B cell (primary cell): ENCODE measurements around the gene APLP2. TPM values are rescaled to one million over a fixed set of nuclear protein-coding genes. Genes with fewer than 3 reads are reported as not detected.

Source experiments
- ATAC-seq: fragments of 200-7000 bp; cut with Tn5 transposase; one replicate; pipeline ENCODE4 v1.10.0; 2021; ENCODE audit warnings: low read depth, mild to moderate bottlenecking, moderate number of reproducible peaks, moderate library complexity
- CTCF ChIA-PET: fragments of 350-600 bp; sonication (Branson Sonifier 250); formaldehyde crosslinking; loops from one replicate; lab custom pipeline; 2021; ENCODE audit warnings: antibody characterized with exemption, inconsistent platforms; lab: Charles Lee
- POLR2A ChIA-PET: fragments of 350-600 bp; sonication (Branson Sonifier 250); formaldehyde crosslinking; loops from one replicate; lab custom pipeline; 2021; ENCODE audit warnings: antibody characterized with exemption; lab: Charles Lee
- DNase-seq: peaks from one replicate; pipeline ENCODE4 v3.0.0; 2013
- H2AFZ ChIP-seq: 2 replicates; pipeline ENCODE4 v1.6.1; 2012; ENCODE audit warnings: mild to moderate bottlenecking, low read depth, low read length; ENCODE audit not compliant: insufficient read depth, poor library complexity, severe bottlenecking
- H3K27ac ChIP-seq, 2 donors: 1 replicate in 1 of 2; 2 replicates in 1 of 2; pipeline ENCODE4 v1.5.1; 2012 to 2013; ENCODE audit warnings: low read length in 2 of 2, mild to moderate bottlenecking in 2 of 2, moderate library complexity in 1 of 2
- H3K27me3 ChIP-seq, 4 experiments: fragments of 200-600 bp in 1 of 4; sonication (generic) in 1 of 4; replicated peaks in 1 of 4; 1 replicate in 2 of 4; 2 replicates in 2 of 4; pipeline versions ENCODE4 v1.6.1 to v1.7.0; 2013 to 2016; ENCODE audit warnings: low read length in 3 of 4, mild to moderate bottlenecking in 2 of 4, mixed read lengths in 1 of 4, moderate library complexity in 1 of 4; ENCODE audit not compliant: insufficient read depth in 4 of 4, control insufficient read depth in 3 of 4; ENCODE audit errors: control extremely low read depth in 1 of 4
- H3K36me3 ChIP-seq, 2 experiments: replicated peaks in 1 of 2; 1 replicate in 1 of 2; 2 replicates in 1 of 2; pipeline versions ENCODE4 v1.6.1 to v1.7.1; 2013; ENCODE audit warnings: low read length in 1 of 2; ENCODE audit not compliant: insufficient read depth in 2 of 2, control insufficient read depth in 1 of 2; ENCODE audit errors: control extremely low read depth in 1 of 2, extremely low read depth in 1 of 2
- H3K4me1 ChIP-seq, 2 donors: fragments of 200-600 bp in 1 of 2; sonication (generic) in 1 of 2; 1 replicate in 1 of 2; 2 replicates in 1 of 2; pipeline versions ENCODE4 v1.5.1 to v1.6.1; 2013 to 2017; ENCODE audit warnings: low read length in 2 of 2; ENCODE audit not compliant: control insufficient read depth in 2 of 2, insufficient read depth in 2 of 2
- H3K4me2 ChIP-seq: replicated peaks from 2 replicates; pipeline ENCODE3; 2012; ENCODE audit warnings: mild to moderate bottlenecking, low read depth, low read length; ENCODE audit not compliant: poor library complexity, severe bottlenecking
- H3K4me3 ChIP-seq, 5 experiments: fragments of 200-600 bp in 1 of 5; sonication (generic) in 1 of 5; 1 replicate in 3 of 5; 2 replicates in 2 of 5; pipeline versions ENCODE4 v1.5.1 to v1.7.0; 2011 to 2016; ENCODE audit warnings: low read length in 4 of 5, mild to moderate bottlenecking in 4 of 5, low read depth in 2 of 5, control low read depth in 1 of 5, moderate library complexity in 1 of 5; ENCODE audit not compliant: insufficient read depth in 1 of 5; ENCODE audit errors: control extremely low read depth in 1 of 5, extremely low read depth in 1 of 5
- H3K79me2 ChIP-seq: fragments of 200-600 bp; sonication (generic); one replicate; pipeline ENCODE4 v1.6.0; 2016; ENCODE audit warnings: low read length; ENCODE audit not compliant: control insufficient read depth, insufficient read depth
- H3K9ac ChIP-seq: fragments of 200-600 bp; sonication (generic); 2 replicates; pipeline ENCODE4 v1.6.1; 2017; ENCODE audit warnings: mild to moderate bottlenecking, low read length, moderate library complexity
- H3K9me3 ChIP-seq, 3 donors: one replicate each; pipeline versions ENCODE4 v1.6.1 to v1.7.1; 2013; ENCODE audit warnings: low read length in 2 of 3; ENCODE audit not compliant: control insufficient read depth in 2 of 3, insufficient read depth in 1 of 3; ENCODE audit errors: control extremely low read depth in 1 of 3
- H4K20me1 ChIP-seq: 2 replicates; pipeline ENCODE4 v1.6.0; 2012; ENCODE audit warnings: mild to moderate bottlenecking, low read length; ENCODE audit not compliant: insufficient read depth, control insufficient read depth, poor library complexity, severe bottlenecking
- H3K27ac Mint-ChIP-seq: one replicate; pipeline ENCODE4 v1.8.0; 2021; ENCODE audit warnings: mixed read lengths
- H3K27me3 Mint-ChIP-seq: one replicate; pipeline ENCODE4 v1.8.0; 2021; ENCODE audit warnings: mixed read lengths
- H3K4me1 Mint-ChIP-seq: one replicate; pipeline ENCODE4 v1.8.0; 2021; ENCODE audit warnings: mixed read lengths
- H3K4me3 Mint-ChIP-seq: one replicate; pipeline ENCODE4 v1.8.0; 2021; ENCODE audit warnings: mixed read lengths
- H3K9me3 Mint-ChIP-seq: one replicate; pipeline ENCODE4 v1.8.0; 2022; ENCODE audit warnings: mixed read lengths; ENCODE audit not compliant: insufficient read depth
- CTCF ChIP-seq: fragments of 200-600 bp; IDR thresholded peaks from one replicate; pipeline ENCODE4 v1.8.0; 2022; ENCODE audit warnings: antibody characterized with exemption, mild to moderate bottlenecking
- EZH2 ChIP-seq: IDR thresholded peaks from 2 replicates; pipeline ENCODE4 v1.6.1; 2012; ENCODE audit warnings: borderline replicate concordance, low read depth, mild to moderate bottlenecking, moderate library complexity, low read length; ENCODE audit not compliant: insufficient read depth, poor library complexity, severe bottlenecking
- WGBS: methylation state at CpG from one replicate; pipeline ENCODE4 v1.1.5; 2013; ENCODE audit warnings: missing lambda C conversion rate; ENCODE audit not compliant: insufficient coverage; 5-methylcytosine and 5-hydroxymethylcytosine counted together
- intact Hi-C: fragments of 100-400 bp; cut with micrococcal nuclease; formaldehyde crosslinking; loops from one replicate; pipeline ENCODE4 v1.10.0; 2022
- polyA plus RNA-seq: library from polyadenylated mRNA; depleted of rRNA; stranded (reverse); fragments of >200 nt; gene quantifications from 2 replicates; pipeline ENCODE4 v1.2.3, GENCODE V29; 2012
- total RNA-seq, 2 donors: library from RNA; stranded (reverse); fragments of 120-200 nt in 1 of 2; gene quantifications; 1 replicate in 1 of 2; 2 replicates in 1 of 2; pipeline versions ENCODE4 v1.2.3 to v1.2.4, GENCODE V29; 2013 to 2022

APLP2 gene
- total and polyA plus RNA-seq, 2 donors (not counting 1 experiment from before 2014, with no cell fraction given) = 84.2 to 102 TPM

DNA sequence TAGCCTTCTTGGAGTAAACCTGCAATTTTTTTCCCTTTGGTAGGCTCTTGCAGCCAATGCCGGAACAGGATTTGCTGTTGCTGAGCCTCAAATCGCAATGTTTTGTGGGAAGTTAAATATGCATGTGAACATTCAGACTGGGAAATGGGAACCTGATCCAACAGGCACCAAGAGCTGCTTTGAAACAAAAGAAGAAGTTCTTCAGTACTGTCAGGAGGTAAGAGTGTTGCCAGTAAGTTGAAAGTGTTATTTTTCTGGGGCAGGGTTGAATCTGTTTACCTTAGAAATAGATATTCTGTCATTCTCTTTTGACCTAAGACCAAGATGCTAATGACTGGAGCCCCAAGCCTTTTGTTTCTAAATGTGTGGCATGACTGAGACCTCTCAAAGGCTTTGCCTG lies 39.7 kb downstream of the APLP2 start:
- peaks cover 63% of the 10 kb centered on the region for H3K79me2 ChIP-seq
- TF ChIP-seq CTCF (no peak), EZH2 (no peak)

GRCh38 chr11:130110339-130111108 lies 40.8 kb downstream of the APLP2 start:
- H3K36me3 ChIP-seq = peaks cover 0 to 35% of the 10 kb centered on the region in 2 experiments
- Mint-ChIP-seq H3K27ac (peak overlapping the region; percentile 26), H3K4me1 (peaks cover 30% of the 10 kb centered on the region), H3K9me3 (no peaks in the 10 kb centered on the region), H3K4me3 (no peak overlapping the region), H3K27me3 (no peaks in the 10 kb centered on the region)
- TF ChIP-seq CTCF = no peak
- no peak for TF ChIP-seq EZH2
- H3K9ac ChIP-seq = no peak overlapping the region
- intact Hi-C loops = no loop called here
- no peak for DNase-seq
- no peak overlapping the region for H3K27ac ChIP-seq
- H3K4me1 ChIP-seq = peaks cover 13 to 17% of the 10 kb centered on the region in 2 donors
- H3K27me3 ChIP-seq = no peaks in the 10 kb centered on the region
- peaks cover 57% of the 10 kb centered on the region for H3K79me2 ChIP-seq
- ChIA-PET POLR2A (no interaction called here), CTCF (no interaction called here)
- H2AFZ ChIP-seq = no peak overlapping the region
- peaks cover 3% of the 10 kb centered on the region for H4K20me1 ChIP-seq
- 100% methylated on average over 1 of the region's 7 CpGs for WGBS
- H3K4me3 ChIP-seq = no peak overlapping the region
- no peak overlapping the region for H3K4me2 ChIP-seq
- no peak for ATAC-seq
- no peaks in the 10 kb centered on the region for H3K9me3 ChIP-seq

More for the DNA sequence above, 39.7 kb downstream of the APLP2 start:
- Histone ChIP-seq H2AFZ (no peak overlapping the region), H3K36me3 (peaks cover 0 to 35% of the 10 kb centered on the region in 2 experiments), H3K4me3 (no peak overlapping the region), H3K27me3 (no peaks in the 10 kb centered on the region), H3K4me2 (no peak overlapping the region), H3K9me3 (no peaks in the 10 kb centered on the region), H3K4me1 (peaks cover 3 to 6% of the 10 kb centered on the region in 2 donors), H3K9ac (no peak overlapping the region), H3K27ac (peak overlapping the region in 1 of 2 donors; percentile 17), H4K20me1 (peaks cover 13% of the 10 kb centered on the region)
- peaks cover 20% of the 10 kb centered on the region for H3K4me1 Mint-ChIP-seq
- ChIA-PET CTCF (no interaction called here), POLR2A (no interaction called here)
- ATAC-seq = no peak
- no peaks in the 10 kb centered on the region for H3K9me3 Mint-ChIP-seq
- no peaks in the 10 kb centered on the region for H3K27me3 Mint-ChIP-seq
- intact Hi-C loops = no loop called here
- 90% methylated on average over 2 of the region's 2 CpGs for WGBS
- H3K27ac Mint-ChIP-seq = no peak overlapping the region
- no peak for DNase-seq
- no peak overlapping the region for H3K4me3 Mint-ChIP-seq
